ENCODE measurements around the gene PRR12.
A peak's percentile ranks its signal among the peaks of the same experiment; 100 is the strongest.

Gene PRR12

DNA sequence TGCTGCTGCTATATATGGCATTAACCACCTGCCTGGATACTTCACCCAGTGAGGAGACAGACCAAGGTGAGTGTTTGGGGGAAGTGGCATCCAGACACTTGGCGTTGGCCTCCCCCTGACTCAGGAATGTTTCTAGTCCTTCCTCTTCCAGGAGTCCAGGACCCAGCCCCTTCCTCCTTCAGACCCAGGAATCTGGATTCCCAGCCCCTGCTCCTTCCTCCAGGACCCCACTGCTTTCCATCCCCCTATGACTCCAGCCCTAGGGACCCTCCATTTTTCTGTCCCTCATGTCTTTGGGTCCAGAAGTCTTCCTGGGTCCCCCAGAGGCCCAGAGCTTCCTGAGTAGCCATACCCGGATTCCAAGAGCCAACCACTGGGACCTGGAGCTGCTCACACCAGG is 7.7 kb upstream of the PRR12 start:
- DNase-seq (ENCODE audit: low read depth) = no peak
- no peak for TF ChIP-seq CTCF (conservative IDR thresholded peaks at IDR 0.05; ENCODE audit: low read depth, low read length)
- no peak overlapping the region for H3K4me3 ChIP-seq (ENCODE audit: low read depth, low read length)

GRCh38 chr19:49585023-49585422 is 6.0 kb upstream of the PRR12 start:
- no peak overlapping the region for H3K4me3 ChIP-seq (ENCODE audit: low read depth, low read length)
- no peak for TF ChIP-seq CTCF (conservative IDR thresholded peaks at IDR 0.05; ENCODE audit: low read depth, low read length)
- no peak for DNase-seq (ENCODE audit: low read depth)

GRCh38 chr19:49587227-49587626 is 3.8 kb upstream of the PRR12 start:
- no peak for TF ChIP-seq CTCF (conservative IDR thresholded peaks at IDR 0.05; ENCODE audit: low read depth, low read length)
- DNase-seq (ENCODE audit: low read depth) = no peak
- H3K4me3 ChIP-seq (ENCODE audit: low read depth, low read length) = no peak overlapping the region

DNA sequence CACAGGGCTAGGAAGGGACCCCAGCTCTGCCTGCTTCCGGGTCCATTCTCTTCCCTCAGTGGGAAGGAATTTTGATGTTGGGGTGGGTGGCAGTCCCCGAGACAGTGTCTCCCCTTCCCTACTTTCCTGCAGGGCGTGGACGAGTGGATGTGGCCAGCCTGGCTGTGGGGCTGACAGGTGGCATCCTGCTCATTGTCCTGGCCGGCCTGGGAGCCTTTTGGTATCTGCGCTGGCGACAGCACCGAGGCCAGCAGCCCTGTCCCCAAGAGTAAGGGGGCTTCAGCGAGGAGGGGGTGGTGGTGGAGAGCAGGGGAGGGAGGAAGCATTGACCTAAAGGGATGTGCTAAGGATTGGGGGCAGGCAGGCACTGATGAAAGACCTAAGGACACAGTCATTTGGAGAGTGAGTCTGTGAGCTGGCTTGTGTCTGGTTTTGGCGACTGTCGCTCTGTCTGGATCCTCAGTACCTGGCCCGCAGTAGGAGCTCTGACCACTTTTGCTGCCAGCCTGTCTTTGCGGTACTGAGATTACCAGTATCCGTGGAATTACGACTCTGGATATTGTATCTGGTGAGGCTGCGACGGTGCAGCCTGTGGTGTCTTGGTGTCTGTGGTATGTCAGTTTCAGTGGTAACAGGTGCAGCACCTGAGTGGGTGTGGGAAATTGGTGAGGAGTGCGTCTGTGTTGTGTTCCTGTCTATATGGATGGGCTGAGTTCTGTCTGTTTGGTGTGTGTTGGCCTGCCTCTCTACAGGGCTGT is 2.4 kb upstream of the PRR12 start:
- TF ChIP-seq CTCF (conservative IDR thresholded peaks at IDR 0.05; ENCODE audit: low read depth, low read length) = no peak
- no peak overlapping the region for H3K4me3 ChIP-seq (ENCODE audit: low read depth, low read length)
- DNase-seq (ENCODE audit: low read depth) = no peak

GRCh38 chr19:49589502-49589905 is 1.5 kb upstream of the PRR12 start:
- DNase-seq (ENCODE audit: low read depth) = peak; percentile 4
- no peak overlapping the region for H3K4me3 ChIP-seq (ENCODE audit: low read depth, low read length)
- no peak for TF ChIP-seq CTCF (conservative IDR thresholded peaks at IDR 0.05; ENCODE audit: low read depth, low read length)

DNA sequence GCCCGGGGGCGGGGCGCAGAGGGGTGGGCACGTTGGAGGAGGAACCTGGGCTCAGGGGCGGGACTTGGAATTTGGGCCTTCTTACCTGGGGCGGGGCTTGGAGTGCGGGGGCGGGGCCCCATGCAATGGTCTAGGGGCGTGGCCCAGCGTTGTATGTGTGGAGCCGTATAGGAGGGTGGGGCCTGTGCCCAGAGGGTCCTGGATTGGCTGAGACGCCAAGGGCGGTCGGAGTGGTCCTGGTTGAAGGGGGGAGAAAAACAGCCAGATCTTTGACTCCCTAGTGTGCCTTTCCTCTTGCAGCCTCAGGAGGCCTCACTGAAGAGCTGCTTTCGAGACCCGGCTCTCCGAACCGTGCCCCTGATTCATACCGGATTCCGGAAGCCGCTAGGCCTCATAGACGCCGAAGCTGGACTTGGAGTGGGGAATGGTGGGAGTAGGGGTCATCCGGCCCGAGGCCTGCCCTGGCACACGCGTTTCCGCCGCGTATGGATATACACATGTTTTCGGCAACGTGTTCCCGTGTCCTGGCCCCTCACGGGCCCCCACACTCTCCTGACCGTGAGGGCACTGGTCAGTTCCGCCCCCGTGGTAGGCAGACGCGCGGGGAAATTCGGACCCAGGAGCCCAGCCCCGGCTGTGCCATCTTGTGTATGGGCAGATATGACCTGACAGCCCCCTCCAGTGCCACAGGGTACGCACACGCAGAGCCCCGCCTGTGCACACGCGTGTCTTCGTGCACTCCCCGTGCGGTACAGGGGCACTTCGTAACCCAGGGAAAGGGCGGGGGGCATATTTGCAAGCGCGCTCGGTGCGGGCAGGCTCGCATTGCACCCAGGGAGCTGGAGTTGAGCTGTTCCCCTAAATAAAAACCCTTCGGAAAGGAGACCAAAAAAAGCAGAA is 661 bp upstream of the PRR12 start:
- peak; percentile 21 for TF ChIP-seq CTCF (conservative IDR thresholded peaks at IDR 0.05; ENCODE audit: low read depth, low read length)
- H3K4me3 ChIP-seq (ENCODE audit: low read depth, low read length) = peak overlapping the region; percentile 83
- DNase-seq (ENCODE audit: low read depth) = peak; percentile 99

All from choroid plexus epithelial cell (primary cell).